ENCODE data around the gene CETP.

The CETP gene

GRCh38 chr16:56993204-56993603 lies 31.5 kb downstream of the CETP start:
- no peak overlapping the region for H3K4me3 ChIP-seq (ENCODE audit: low read depth, low read length)
- no peak for DNase-seq (ENCODE audit: low read depth)
- no peak for TF ChIP-seq CTCF (IDR thresholded peaks at IDR 0.05; ENCODE audit: insufficient read depth, low read depth, low read length, missing control alignments)

DNA sequence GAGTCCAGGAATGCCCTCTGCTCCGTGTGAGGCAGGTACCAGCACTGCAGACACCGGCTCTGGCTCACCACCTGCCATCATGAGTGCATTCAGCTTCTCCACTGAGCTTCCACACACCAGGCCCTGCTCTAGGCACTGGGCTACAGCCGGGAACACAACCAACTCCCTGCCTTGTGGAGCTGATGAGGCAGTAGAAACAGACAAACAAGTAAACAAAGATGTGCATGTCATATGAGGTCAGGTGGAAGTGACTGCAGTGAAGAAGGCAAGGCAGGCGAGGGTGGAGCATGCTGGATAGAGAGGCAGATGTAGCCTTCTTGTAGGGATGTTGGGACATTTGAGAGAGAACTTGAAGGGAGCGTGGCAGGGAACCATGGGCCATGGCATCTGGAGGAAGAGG lies 32.6 kb downstream of the CETP start:
- no peak for DNase-seq (ENCODE audit: low read depth)
- no peak overlapping the region for H3K4me3 ChIP-seq (ENCODE audit: low read depth, low read length)
- no peak for TF ChIP-seq CTCF (IDR thresholded peaks at IDR 0.05; ENCODE audit: insufficient read depth, low read depth, low read length, missing control alignments)

GRCh38 chr16:56995136-56995805 lies 33.5 kb downstream of the CETP start:
- no peak overlapping the region for H3K4me3 ChIP-seq (ENCODE audit: low read depth, low read length)
- no peak for TF ChIP-seq CTCF (IDR thresholded peaks at IDR 0.05; ENCODE audit: insufficient read depth, low read depth, low read length, missing control alignments)
- DNase-seq (ENCODE audit: low read depth): no peak

- H3K4me3 ChIP-seq (ENCODE audit: low read depth, low read length): no peak overlapping the region
- no peak for DNase-seq (ENCODE audit: low read depth)
- TF ChIP-seq CTCF (IDR thresholded peaks at IDR 0.05; ENCODE audit: insufficient read depth, low read depth, low read length, missing control alignments): no peak
Measured at GRCh38 chr16:56997264-56997663, 35.5 kb downstream of the CETP start.

- no peak overlapping the region for H3K4me3 ChIP-seq (ENCODE audit: low read depth, low read length)
- TF ChIP-seq CTCF (IDR thresholded peaks at IDR 0.05; ENCODE audit: insufficient read depth, low read depth, low read length, missing control alignments): no peak
- DNase-seq (ENCODE audit: low read depth): no peak
Measured at GRCh38 chr16:56997931-56998330, 36.2 kb downstream of the CETP start.

DNA sequence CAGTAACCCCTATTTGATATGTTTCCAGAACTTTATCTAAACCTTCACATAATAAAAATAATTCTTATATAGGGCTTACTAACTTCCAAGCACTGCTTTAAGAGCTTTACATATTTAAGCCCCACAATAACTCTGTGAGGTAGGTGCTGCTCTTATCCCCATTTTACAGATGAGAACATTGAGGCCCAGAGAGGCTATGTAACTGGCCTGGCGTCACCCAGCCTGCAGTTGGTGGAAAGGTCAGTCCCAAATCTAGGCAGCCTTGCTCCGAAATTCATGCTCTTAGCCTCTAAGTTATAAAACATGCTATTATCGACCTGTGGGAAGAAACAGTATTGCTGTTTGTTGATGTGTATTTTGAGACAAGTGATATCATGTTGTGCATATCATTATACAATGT lies 36.6 kb downstream of the CETP start:
- no peak for DNase-seq (ENCODE audit: low read depth)
- TF ChIP-seq CTCF (IDR thresholded peaks at IDR 0.05; ENCODE audit: insufficient read depth, low read depth, low read length, missing control alignments): no peak
- H3K4me3 ChIP-seq (ENCODE audit: low read depth, low read length): no peak overlapping the region

GRCh38 chr16:56998861-56999260 lies 37.1 kb downstream of the CETP start:
- no peak for TF ChIP-seq CTCF (IDR thresholded peaks at IDR 0.05; ENCODE audit: insufficient read depth, low read depth, low read length, missing control alignments)
- H3K4me3 ChIP-seq (ENCODE audit: low read depth, low read length): no peak overlapping the region
- DNase-seq (ENCODE audit: low read depth): no peak

Data from GM12865 (cell line).